Measurements from ENCODE around the gene RIMS4.

Gene RIMS4

GRCh38 chr20:44769481-44769863, 40.9 kb downstream of the RIMS4 start:
- H3F3A ChIP-seq (ENCODE audit: insufficient read depth, low read length) = no peaks in the 10 kb centered on the region
- peak overlapping the region; percentile 50 for H3K9ac ChIP-seq (ENCODE audit: low read length)
- no peaks in the 10 kb centered on the region for H3K27me3 ChIP-seq (ENCODE audit: insufficient read depth, low read length)
- H3K4me3 ChIP-seq (ENCODE audit: low read depth, low read length, poor library complexity, severe bottlenecking) = peak overlapping the region; percentile 32
- H2AFZ ChIP-seq (ENCODE audit: low read length) = no peak overlapping the region
- no peaks in the 10 kb centered on the region for H4K20me1 ChIP-seq (ENCODE audit: insufficient read depth, low read length)
- H3K9me3 ChIP-seq (ENCODE audit: low read length) = no peaks in the 10 kb centered on the region
- no peaks in the 10 kb centered on the region for H3K79me2 ChIP-seq (ENCODE audit: insufficient read depth, low read length)
- H3K27ac ChIP-seq (ENCODE audit: low read depth, low read length, poor library complexity, severe bottlenecking) = peak overlapping the region; percentile 84
- H3K4me1 ChIP-seq (ENCODE audit: insufficient read depth, low read length, severe bottlenecking) = peaks cover 32% of the 10 kb centered on the region
- no peaks in the 10 kb centered on the region for H3K9me2 ChIP-seq (ENCODE audit: low read depth, low read length)
- H3K36me3 ChIP-seq (ENCODE audit: insufficient read depth, low read length) = no peaks in the 10 kb centered on the region
- peak overlapping the region; percentile 58 for H3K4me2 ChIP-seq (ENCODE audit: low read length)
- TF ChIP-seq CTCF (IDR thresholded peaks at IDR 0.05; ENCODE audit: low read length) (no peak), EZH2 (IDR thresholded peaks at IDR 0.05; ENCODE audit: borderline replicate concordance, low read length) (no peak)

GRCh38 chr20:44768854-44769480, 41.4 kb downstream of the RIMS4 start:
- Histone ChIP-seq H3K4me3 (ENCODE audit: low read depth, low read length, poor library complexity, severe bottlenecking) (peak overlapping the region; percentile 32), H3K9me2 (ENCODE audit: low read depth, low read length) (no peaks in the 10 kb centered on the region), H3K27me3 (ENCODE audit: insufficient read depth, low read length) (no peaks in the 10 kb centered on the region), H3K79me2 (ENCODE audit: insufficient read depth, low read length) (no peaks in the 10 kb centered on the region), H3K4me1 (ENCODE audit: insufficient read depth, low read length, severe bottlenecking) (peaks cover 32% of the 10 kb centered on the region), H3F3A (ENCODE audit: insufficient read depth, low read length) (no peaks in the 10 kb centered on the region), H3K9me3 (ENCODE audit: low read length) (no peaks in the 10 kb centered on the region), H3K4me2 (ENCODE audit: low read length) (peak overlapping the region; percentile 58), H4K20me1 (ENCODE audit: insufficient read depth, low read length) (no peaks in the 10 kb centered on the region), H3K36me3 (ENCODE audit: insufficient read depth, low read length) (no peaks in the 10 kb centered on the region), H3K27ac (ENCODE audit: low read depth, low read length, poor library complexity, severe bottlenecking) (peak overlapping the region; percentile 84), H3K9ac (ENCODE audit: low read length) (peak overlapping the region; percentile 50), H2AFZ (ENCODE audit: low read length) (no peak overlapping the region)
- TF ChIP-seq CTCF (IDR thresholded peaks at IDR 0.05; ENCODE audit: low read length) = no peak
- TF ChIP-seq EZH2 (IDR thresholded peaks at IDR 0.05; ENCODE audit: borderline replicate concordance, low read length) = no peak

- Histone ChIP-seq H3K36me3 (ENCODE audit: insufficient read depth, low read length) (no peaks in the 10 kb centered on the region), H3K4me1 (ENCODE audit: insufficient read depth, low read length, severe bottlenecking) (peaks cover 32% of the 10 kb centered on the region), H3K27me3 (ENCODE audit: insufficient read depth, low read length) (no peaks in the 10 kb centered on the region), H3K9me3 (ENCODE audit: low read length) (no peaks in the 10 kb centered on the region), H3K4me2 (ENCODE audit: low read length) (no peak overlapping the region), H3K9ac (ENCODE audit: low read length) (no peak overlapping the region), H3K9me2 (ENCODE audit: low read depth, low read length) (no peaks in the 10 kb centered on the region), H4K20me1 (ENCODE audit: insufficient read depth, low read length) (no peaks in the 10 kb centered on the region), H2AFZ (ENCODE audit: low read length) (no peak overlapping the region), H3K79me2 (ENCODE audit: insufficient read depth, low read length) (no peaks in the 10 kb centered on the region), H3K4me3 (ENCODE audit: low read depth, low read length, poor library complexity, severe bottlenecking) (no peak overlapping the region), H3K27ac (ENCODE audit: low read depth, low read length, poor library complexity, severe bottlenecking) (no peak overlapping the region), H3F3A (ENCODE audit: insufficient read depth, low read length) (no peaks in the 10 kb centered on the region)
- TF ChIP-seq EZH2 (IDR thresholded peaks at IDR 0.05; ENCODE audit: borderline replicate concordance, low read length) (no peak), CTCF (IDR thresholded peaks at IDR 0.05; ENCODE audit: low read length) (no peak)
Measured at GRCh38 chr20:44768256-44768655, 42.1 kb downstream of the RIMS4 start.

Measured in OCI-LY1 (cell line).